ENCODE data around the gene FAM193A.
A peak's percentile ranks its signal among the peaks of the same experiment; 100 is the strongest.
"Not testable (repeated sequence)": the region's sequence is repeated elsewhere in the genome, so short reads cannot be mapped to it uniquely, and the experiment has no call there.

Gene FAM193A

GRCh38 chr4:2695346-2696060 is 159.1 kb downstream of the FAM193A start:
- no peak for DNase-seq

- peak in 1 of 3 experiments; percentile 17 for DNase-seq
These were observed 160.0 kb downstream of the FAM193A start for GRCh38 chr4:2696423-2696822.

- DNase-seq, result no peak
These were observed 161.6 kb downstream of the FAM193A start for GRCh38 chr4:2697995-2698414.

DNA sequence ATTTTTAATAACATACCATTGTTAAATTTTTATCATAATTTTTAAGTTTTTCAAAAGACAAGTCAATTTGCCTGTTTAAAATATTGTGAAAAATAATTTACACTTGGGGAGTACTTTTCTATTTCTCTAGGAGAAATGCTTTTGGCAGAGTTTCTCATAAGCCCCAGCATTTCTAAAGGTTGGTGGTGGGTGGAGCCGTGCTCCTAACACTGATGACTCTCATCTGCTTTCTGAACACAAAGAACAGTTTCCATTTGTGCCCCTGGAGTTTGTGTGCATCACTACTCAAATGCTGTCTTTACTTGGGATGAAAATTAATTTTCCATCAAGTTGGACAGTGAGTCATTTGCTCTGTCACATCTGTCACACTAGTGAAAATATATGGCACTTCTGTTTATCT is 162.1 kb downstream of the FAM193A start:
- DNase-seq, result no peak

DNA sequence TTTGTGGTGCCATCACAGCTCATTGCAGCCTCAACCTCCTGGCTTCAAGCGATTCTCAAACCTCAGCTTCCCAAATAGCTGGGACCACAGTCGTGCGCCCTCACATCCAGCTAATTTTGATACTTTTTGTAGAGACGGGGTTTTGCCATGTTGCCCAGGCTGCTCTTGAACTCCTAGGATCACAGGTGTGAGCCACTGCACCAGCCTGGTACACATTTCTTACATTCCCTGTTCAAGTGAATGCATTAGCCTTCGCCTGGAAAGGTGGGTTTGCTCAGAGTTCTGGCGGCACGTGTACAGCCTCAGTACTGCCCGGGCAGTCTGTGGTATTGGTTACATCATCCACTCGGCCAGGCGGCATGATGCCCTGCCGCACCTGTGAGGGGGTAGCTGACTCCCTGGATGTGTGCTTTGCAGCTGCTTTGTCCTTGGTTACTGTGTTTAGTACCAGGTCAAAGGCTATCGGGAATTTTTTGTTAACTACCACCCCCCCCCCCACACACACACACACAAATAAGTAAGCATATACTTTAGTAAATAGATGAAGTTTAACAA is 162.6 kb downstream of the FAM193A start:
- no peak for DNase-seq

GRCh38 chr4:2699534-2699933 is 163.1 kb downstream of the FAM193A start:
- DNase-seq, result no peak

DNA sequence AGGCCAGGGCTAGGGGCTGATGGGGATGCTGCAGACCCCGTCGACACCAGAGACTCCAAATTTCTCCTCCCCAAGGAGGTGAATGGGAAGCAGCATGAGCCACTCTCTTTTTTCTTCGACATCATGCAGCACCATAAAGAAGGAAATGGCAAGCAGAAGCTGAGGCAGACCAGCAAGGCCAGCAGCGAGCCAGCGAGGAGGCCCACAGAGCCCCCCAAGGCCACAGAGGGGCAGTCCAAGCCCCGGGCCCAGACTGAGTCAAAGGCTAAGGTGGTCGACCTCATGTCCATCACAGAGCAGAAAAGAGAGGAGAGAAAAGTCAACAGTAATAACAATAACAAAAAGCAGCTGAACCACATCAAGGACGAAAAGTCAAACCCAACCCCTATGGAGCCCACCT is 163.6 kb downstream of the FAM193A start:
- no peak for DNase-seq

GRCh38 chr4:2702361-2702760 is 165.9 kb downstream of the FAM193A start:
- DNase-seq, result peak in 1 of 3 experiments; percentile 16

DNA sequence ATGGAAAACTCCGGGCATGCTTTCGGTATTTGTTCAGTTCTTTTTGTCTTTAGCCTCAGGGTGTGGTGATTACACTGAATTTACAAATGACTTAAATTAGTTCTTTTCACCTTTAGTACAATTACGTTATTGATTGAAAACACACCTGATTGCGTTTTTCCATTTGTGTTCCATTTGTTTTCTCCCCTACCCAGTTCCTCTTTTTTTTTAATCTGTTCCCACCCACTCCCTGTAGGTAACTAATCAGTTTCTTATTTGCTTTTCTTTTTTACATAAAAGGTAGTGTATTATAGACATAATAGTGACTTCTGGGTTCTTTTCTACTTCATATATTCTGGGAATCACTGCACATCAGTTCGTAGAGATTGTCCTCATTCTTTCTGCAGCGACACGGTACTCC is 166.3 kb downstream of the FAM193A start:
- no peak for DNase-seq

GRCh38 chr4:2712261-2712842 is 175.9 kb downstream of the FAM193A start:
- DNase-seq, result no peak

DNA sequence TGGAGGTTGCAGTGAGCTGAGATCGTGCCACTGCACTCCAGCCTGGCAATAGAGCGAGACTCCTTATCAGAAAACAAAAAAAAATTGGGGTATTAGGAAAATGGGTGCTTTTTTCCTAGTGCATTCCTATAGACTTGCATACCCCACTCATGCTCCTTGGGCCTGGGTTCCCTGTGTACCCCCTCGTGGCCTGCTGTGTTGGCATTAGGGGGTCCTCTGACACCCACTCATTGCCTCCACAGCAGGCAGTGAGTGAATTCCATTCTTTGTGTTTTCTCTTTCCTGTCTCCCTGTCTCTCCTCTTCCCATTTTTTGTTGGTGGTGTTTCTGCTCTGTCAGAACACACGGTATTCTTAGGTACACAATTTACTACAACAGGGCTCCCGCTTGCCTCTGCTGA is 176.9 kb downstream of the FAM193A start:
- no peak for DNase-seq

DNA sequence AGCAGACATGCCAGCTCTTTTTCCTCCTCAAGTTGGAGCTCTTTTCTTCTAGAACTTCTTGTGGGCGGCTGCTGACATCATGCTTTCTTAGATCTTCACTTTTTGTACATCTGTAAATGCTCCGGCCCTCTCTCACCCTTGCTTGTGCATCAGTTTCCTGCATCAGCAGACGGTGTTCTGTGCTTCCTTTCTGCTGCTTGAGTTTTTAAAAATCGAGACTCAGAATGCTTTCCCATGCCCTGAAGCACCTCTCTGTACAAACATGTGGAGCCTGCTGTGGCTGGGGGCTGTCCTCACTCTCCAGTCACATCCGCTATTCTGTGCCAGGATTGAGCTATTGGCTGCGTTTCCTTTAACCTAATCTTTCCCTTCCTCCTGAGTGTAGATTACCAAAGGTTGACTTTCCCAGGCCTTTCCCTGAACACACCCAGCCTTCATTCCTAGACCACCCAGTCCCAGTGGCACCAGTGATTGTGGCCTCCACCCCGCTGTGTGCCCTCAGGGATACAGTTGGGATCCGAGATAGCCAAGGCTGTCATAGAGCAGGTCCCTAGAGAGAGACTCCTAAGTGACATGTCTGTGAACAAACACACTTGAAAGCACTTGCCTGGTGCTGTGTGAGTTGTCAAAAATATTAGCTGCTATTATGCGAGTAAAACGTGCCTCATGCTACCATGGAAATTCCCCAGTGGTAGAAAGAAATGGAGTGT is 177.8 kb downstream of the FAM193A start:
- DNase-seq, result peak; percentile 19 to 74 (median 64)

DNA sequence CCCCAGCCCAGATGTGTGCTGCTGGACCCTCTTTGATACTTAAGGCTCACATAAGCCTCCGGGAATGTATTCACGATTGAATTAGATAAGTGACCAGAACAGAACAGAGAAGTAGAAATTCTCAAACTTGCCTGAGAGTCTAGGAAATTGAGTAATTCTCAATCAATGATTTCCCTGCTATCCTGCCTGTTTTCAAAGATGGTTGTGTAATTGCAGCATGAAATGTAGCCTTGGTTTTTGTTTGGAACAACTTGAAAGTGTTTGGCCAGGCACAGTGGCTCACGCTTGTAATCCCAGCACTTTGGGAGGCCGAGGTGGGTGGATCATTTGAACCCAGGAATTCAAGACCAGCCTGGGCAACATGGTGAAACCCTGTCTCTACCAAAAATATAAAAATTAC is 178.5 kb downstream of the FAM193A start:
- DNase-seq, result no peak

DNA sequence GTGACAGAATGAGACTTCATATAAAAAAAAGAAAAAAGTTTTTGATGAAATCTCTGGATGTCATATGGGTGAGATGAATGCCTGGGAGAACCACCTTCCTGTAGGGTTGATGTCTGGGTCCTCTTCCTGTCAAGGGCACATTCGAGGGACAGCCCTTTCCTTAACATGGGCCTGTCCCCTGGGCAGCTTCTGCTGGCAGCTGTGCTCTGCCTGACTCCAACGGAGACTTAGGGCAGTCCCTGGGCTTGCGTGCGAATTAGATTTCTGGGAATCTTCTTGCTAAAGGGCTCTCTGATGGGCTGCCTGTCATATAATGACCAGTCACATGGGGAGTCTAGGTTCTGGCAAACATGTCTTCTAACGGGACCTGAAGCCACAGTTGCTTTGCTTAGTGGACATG is 179.0 kb downstream of the FAM193A start:
- DNase-seq, result no peak

- no peak for DNase-seq
These were observed 179.8 kb downstream of the FAM193A start for GRCh38 chr4:2716236-2716635.

DNA sequence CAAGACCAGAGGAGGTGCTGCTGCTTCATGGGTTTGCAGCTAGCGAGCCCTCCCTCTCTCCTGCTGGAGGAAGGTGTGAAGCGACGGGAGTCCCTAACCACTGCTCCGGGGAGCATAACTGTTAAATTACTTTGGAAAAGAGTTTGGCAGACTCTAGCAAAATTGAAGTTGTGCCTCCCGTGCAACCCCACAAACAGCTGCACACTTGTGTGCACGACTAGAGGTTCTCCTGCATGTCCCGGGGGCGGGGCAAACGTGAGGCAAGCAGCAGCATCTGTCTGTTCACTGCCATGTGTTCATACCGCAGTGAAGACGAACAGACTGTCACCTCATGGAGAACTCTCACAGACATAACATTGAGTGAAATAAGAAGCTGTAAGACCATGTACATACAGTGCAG is 185.1 kb downstream of the FAM193A start:
- no peak for DNase-seq

- DNase-seq, result no peak
These were observed 185.6 kb downstream of the FAM193A start for GRCh38 chr4:2722033-2722432.

DNA sequence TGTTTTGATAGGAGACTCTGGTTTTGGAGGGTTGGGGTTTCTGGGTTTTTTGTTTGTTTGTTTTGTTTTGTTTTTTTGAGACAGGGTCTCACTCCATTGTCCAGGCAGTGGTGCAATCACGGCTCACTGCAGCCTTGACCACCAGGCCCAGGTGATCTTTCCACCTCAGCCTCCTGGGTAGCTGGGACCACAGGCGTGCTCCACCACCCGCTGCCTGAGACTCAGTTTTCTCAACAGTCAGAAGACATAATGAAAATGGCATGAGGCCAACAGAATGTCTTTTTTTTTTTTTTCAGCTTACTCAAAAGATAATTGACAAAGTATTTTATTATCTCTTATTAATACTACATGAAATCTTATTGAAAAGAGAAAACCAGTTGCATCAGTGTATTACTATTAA is 187.3 kb downstream of the FAM193A start:
- no peak for DNase-seq

GRCh38 chr4:2725380-2725779 is 188.9 kb downstream of the FAM193A start:
- DNase-seq, result no peak

- not testable (repeated sequence) for DNase-seq
These were observed 190.4 kb downstream of the FAM193A start for GRCh38 chr4:2726881-2727280.

GRCh38 chr4:2728221-2728620 is 191.8 kb downstream of the FAM193A start:
- no peak for DNase-seq

GRCh38 chr4:2728806-2729532 is 192.5 kb downstream of the FAM193A start:
- DNase-seq, result no peak

- no peak for DNase-seq
These were observed 193.1 kb downstream of the FAM193A start for GRCh38 chr4:2729533-2729875.

Data from NCI-H1417 (cell line).